GM18508 (cell line): Measurements from ENCODE around the gene AZIN2.
"Not testable (repeated sequence)": the region's sequence is repeated elsewhere in the genome, so short reads cannot be mapped to it uniquely, and the experiment has no call there.

ENCODE experiments used
- ATAC-seq: cut with Tn5 transposase; IDR thresholded peaks from one replicate; pipeline ENCODE4 v1.9.1; 2021; ENCODE audit warnings: moderate number of reproducible peaks; ENCODE audit not compliant: insufficient read depth, unreplicated experiment

The AZIN2 gene

DNA sequence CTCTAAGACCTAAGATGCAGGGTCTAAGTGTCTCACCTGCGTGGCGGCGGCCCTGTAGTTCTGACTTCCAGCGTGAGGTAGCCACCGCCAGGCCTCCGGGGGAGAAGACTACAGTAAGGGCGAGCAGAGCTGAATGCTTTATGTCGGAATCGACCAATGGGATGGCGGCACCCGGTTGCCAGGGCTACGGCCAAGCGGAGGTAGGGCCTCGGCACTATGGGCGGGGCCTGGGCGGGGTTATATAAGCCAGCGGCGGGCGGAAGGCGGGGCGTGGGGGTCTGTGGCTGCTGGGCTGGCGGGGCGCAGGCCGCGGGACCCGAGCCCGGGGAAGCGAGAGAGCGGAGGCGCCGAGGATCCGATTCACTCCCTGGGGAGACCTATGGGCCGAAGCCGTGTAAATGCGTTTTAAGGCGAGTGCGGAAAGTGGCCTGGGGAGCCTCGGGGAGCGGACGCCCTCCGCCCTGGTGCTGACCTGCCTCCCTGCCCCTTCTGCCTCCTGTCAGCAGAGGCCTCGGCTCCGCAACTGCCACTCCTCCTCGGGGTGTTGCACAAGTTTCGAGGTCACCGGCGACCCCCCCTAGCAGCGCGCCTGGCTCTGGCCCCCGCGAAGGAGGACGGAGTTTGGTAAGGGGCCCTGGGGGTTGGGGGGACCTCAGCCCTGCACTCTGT is at the start of gene AZIN2:
TSS of gene AZIN2 (plus strand) at position 269 of the 669 bp plus-strand sequence. CDS start 1,097 bp downstream, outside the sequence.
- peak; percentile 65 for ATAC-seq

DNA sequence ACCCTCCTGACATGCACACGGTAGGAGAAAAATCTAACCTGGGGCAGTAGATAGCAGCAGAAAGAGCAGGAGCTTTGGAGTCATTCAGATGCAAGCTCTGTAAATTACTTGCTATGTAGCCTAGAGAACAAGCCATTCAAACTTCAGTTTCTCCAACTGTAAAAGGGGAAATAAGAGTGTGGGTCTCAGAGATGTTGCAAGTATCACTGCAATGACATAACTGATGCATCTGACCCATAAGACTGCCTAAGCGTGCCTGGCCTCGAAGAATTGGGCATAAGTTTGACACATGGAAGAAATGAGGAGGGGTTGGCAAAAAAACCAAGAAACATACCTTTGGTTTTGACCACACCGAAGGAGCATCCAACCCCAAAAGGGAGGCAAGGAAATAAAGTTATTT is 49.4 kb upstream of the AZIN2 start:
- no peak for ATAC-seq

DNA sequence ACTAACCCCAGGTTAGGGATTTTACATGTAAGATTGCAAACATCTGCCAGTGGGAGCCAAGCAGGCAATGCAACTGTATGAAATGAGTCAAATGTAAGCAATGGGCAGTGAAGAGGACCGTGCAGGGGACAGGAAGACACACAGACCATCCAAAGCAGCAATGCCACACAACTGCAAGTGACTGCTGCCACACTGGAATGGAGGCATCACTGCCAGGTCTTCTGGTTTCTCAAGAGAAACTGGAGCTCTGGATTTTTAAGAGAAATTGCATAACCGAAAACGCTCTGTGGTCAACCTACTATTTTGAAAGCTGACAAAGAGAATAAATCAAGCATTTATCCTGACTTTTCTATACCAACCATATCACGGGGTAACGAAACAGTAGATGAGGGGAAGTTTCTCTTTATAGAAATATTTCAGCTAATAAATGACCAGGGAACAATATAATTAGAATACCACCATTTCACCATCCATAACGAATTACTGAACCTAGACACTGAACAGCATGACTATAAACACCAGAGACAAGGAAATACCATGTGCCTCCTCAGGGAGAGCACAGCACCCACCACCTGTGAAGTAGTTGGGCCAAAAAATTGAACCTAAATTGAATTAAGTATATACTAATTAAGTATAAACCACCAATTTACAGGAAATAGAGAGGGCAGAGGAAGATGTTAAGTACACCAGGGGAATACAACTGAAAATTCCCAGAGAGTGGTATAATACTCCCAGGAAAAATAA is 48.7 kb upstream of the AZIN2 start:
- ATAC-seq: no peak

DNA sequence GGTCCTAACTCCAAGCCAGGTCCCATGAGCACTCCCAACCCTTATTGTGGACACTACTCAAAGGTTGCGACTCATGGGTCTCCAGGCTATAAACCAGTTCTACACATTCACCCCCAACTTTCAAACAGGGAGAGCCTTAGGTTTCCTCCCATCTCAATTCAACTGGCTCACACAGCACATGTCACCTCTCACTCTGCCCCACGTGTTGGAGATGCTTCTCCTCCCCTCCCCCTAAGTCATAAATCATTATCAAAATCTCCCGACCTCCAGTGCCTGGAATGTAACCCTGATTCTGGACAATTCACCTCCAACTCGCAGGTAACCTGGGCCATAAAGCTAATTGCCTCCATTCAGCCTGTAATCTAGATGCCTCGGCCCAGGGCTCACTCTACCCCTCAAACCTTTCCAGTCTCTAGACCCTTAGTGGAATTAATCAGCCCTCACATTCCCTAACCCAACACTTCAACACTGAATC is 44.9 kb upstream of the AZIN2 start:
- no peak for ATAC-seq

DNA sequence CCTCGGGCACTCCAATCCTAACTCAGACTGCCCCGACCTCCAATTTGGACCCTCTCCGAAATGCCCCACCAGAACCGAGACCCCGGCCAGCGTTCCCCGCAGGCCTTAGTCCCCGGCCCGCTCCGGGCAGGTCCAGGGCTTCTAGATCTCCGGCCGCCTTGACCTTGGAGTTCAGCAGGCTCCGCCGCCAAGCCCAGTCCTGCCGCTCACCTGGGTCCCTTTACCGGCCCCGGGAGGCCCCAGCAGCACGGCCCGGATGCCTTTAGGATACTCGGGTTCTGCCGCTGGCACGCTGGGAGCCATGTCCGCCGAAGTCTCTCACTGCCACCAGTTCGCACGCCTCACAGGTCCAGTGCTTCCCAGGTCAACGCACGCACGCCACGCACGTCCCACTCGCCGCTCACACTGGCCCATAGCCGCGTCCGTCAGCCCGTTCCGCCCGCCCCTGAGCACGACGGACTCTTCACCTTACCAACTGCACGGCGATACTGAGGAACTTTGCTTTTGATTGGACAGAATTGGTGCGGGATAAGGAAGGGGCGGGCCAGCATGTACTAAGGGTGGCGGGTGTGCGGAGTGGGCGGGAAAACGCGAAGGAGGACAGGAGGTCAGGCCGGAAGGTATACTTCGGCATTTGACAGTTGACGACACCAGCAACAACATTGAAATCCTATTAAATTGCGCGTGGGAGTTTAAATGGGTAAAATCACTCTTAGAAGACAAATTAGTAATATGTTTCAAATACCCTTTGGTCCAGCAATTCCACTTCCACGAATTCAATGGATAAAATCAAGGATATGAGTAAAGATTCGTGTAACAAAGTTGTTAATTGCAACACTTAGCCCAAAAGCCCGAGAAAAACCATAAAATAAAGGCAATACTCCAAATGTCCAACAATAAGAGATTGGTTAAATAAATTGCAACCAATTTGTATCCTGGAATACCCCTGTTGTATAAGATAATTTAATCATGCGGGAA is 44.1 kb upstream of the AZIN2 start, which contains the start of gene AK2:
TSS of gene AK2 (minus strand) at position 358 of the 978 bp plus-strand sequence. CDS start at position 303, 55 bp downstream.
- peak; percentile 94 for ATAC-seq

DNA sequence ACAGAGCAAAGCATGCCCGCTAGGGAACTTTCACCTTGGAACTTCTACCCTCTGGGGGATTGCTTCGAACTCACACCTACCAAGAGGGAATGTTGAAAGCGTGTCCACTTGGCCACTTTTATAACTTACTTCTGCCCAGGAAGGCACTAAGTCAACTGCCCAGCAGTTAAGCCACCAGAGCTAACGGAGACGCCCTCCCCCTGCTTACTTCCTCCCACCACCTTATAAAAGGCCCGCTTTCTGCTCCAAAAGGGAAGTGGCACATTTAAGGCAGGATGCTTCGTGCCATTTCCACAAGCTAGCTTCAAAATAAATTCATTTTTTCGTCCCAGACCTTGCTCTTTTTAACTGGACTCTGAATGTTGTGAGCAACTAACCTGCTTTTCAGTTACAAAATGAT is 41.1 kb upstream of the AZIN2 start:
- ATAC-seq: no peak

DNA sequence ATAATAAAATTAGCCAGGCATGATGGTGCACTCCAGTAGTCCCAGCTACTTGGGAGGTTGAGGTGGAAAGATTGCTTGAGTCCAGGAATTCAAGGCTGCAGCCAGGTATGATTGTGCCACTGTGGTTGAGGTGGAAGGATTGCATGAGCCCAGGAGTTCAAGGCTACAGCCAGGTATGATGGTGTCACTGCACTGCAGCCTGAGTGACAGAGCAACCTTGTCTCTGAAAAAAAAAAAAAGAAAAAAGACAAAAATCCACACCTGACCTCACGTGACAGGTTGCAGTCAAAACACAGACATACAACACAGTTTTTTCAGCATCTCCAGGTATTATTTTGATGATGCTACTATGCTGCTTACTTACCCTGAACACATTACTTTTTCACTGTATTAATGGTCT is 39.9 kb upstream of the AZIN2 start:
- ATAC-seq: no peak

DNA sequence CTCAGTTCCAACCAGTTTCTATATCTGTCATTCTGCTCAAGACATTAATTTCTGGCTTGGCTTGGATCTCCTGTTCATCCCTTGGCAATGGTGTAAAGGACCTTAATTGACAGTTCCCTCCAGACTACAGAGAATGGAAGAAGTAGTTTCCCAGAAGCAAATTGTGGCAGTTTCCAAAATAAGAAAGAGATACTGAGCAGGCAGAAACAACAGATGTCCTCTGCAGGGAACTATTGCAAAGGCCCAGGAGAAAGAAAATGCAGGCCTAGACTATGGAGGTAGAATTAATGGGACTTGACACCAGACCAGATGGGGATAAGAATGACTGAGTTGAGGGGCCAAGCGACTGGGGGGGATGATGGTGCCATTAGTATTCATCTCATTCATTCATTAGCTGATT is 38.1 kb upstream of the AZIN2 start:
- ATAC-seq: no peak

DNA sequence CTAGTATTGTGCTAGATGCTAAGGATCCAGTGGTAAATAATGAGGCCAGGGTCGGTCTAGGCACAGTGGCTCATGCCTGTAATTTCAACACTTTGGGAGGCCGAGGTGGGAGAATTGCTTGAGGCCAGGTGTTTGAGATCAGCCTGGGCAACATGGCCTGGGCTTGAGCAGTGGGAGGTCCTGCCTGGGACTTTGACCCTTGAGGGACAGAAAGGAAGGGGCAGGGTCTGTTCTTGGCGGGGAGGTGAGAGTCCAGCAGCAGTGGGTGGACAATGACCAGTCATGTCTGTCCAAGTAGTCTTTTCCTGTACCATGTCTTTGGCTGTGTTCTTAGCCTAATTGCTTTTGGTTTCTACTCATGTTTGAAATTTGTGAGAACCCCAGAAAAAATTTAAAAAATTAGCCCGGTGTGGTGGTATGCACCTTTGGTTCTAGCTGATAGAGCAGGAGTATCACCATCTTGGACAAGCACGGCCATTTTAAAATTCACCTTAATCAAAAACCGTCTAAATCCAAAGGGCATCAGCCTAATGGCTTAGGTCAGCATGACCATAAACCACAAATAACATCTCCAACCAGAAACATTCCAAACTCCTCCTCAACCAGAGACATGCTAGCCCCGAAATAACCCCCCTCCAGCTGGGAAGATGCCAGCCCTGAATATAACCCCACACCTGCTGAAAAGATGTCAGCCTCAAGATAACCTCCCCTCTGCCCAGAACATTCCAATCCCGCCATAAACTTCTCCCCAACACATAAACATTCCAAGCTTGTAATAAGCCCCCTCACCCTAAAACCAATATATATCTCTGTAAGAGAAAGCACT is 37.5 kb upstream of the AZIN2 start:
- no peak for ATAC-seq

DNA sequence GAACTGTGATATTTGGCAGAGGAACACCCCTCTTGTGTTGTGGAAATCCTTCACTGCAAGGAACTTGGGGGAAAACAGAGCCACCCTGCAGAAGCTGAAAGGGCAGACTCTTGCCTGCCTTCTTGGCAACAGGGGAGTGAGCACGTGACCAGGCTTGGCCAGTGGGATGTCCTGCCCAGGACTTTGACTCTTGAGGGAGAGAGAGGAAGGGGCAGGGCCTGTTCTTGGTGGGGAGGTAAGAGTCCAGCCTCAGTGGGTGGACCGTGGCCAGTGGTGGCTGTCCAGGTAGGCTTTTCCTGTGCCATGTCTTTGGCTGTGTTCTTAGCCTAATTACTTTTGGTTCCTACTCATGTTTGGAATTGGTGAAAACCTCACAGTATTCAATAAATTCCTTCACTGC is 35.7 kb upstream of the AZIN2 start:
- no peak for ATAC-seq

DNA sequence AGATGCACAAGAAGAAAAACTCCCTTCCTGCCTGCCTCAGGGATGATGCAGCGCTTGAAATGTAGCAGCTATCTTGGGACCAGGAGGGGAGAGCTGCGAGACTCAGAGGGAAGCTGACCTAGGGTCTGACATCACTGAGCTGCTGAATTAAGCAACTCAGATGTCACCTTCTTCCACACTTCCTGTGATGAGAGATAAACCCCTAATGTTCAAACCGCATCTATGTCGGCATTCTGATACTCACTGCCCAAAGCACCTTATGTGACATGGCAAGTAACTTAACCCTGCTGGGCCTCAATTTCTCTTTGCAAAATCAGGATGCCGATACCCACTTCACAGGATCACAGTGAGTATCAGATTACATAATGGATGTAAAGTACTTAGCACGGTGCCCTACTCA is 35.1 kb upstream of the AZIN2 start:
- no peak for ATAC-seq

DNA sequence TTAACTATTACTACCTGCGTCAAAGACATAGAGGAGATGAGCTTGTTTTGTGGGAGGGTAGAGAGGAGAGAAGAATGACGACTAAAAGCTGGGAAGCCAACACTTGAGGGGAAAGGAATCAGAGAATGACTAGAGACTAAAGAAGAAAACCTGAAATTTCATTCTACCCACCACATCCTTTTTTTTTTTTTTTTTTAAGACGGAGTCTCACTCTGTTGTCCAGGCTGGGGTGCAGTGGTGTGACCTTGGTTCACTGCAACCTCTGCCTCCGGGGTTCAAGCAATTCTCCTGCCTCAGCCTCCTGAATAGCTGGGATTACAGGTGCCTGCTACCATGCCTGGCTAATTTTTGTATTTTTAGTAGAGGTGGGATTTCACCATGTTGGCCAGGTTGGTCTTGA is 34.7 kb upstream of the AZIN2 start:
- ATAC-seq: not testable (repeated sequence)

DNA sequence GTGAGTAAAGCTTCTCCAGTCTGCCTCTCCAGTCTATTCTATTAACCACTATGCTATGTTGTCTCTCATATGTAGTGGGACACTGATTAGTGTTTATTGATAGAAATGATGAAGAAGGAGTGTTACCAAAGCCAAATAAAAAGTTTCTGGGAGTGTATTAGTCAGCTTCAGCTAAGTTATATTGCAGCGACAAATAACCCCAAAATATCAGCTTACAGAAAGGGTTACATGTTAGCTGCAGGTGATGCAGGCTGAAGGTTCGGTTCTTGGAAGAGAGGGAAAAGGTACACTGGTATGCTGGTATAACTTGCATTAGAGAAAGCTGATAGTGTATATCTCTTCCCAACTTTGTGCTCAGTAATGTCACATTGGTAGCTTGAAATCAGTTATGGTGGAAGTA is 33.7 kb upstream of the AZIN2 start:
- ATAC-seq: no peak

DNA sequence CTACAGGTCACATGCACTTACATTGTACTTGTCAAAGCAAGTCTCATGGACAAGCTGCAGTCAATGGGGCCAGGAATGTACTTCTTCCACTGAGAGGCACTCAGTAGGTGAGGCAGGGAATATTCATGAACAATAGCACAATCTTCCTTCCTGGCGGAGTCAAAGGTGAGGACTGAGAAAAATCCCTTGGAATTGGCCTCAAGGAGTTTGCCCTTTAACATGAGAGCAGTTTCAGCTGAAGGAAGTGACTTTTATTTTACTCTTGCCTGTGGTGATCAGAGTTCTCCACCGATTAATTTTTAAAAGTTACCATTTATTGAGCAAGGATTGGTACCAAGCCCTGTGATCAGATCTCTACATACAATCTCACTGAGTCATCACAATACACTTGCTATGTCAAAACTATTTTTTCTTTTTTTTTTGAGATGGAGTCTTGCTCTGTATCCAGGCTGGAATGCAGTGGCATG is 33.1 kb upstream of the AZIN2 start:
- ATAC-seq: no peak

DNA sequence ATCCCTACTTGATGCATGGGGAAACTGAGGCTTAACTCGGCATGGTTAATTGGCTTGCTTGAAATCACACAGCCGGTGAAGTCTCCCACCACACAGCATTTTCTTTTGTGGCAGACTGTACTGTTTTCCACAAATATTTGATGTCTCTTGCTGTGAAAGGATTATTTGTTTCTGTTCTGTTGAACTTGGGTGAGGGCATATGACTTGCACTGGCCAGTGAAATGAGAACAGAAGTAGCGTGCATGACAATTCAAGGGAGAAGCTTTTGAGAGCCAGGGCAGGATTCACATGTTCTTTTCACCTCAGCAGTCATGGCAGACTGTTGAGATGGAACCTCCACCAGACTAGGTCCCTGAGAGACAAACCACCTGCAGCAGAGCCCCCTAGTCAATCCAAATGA is 32.5 kb upstream of the AZIN2 start:
- no peak for ATAC-seq

DNA sequence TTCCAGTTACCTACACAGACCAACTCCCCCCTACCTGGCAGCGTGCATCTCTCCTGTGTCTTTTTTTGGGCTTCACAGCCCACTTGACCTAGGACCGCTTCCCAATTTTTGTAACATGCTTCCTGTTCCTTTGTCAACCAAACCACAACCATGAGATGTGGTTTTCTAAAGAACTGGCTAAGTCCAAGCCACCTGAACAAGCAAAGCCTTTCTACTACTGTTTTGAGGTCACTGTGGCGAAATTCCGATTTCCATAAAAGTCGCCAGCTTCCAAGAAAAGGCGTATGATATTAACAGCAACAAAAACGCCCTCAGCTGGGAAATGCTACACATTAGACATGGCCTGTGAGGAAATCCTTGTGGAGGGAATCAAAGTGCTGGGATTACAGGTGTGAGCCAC is 31.6 kb upstream of the AZIN2 start:
- no peak for ATAC-seq

DNA sequence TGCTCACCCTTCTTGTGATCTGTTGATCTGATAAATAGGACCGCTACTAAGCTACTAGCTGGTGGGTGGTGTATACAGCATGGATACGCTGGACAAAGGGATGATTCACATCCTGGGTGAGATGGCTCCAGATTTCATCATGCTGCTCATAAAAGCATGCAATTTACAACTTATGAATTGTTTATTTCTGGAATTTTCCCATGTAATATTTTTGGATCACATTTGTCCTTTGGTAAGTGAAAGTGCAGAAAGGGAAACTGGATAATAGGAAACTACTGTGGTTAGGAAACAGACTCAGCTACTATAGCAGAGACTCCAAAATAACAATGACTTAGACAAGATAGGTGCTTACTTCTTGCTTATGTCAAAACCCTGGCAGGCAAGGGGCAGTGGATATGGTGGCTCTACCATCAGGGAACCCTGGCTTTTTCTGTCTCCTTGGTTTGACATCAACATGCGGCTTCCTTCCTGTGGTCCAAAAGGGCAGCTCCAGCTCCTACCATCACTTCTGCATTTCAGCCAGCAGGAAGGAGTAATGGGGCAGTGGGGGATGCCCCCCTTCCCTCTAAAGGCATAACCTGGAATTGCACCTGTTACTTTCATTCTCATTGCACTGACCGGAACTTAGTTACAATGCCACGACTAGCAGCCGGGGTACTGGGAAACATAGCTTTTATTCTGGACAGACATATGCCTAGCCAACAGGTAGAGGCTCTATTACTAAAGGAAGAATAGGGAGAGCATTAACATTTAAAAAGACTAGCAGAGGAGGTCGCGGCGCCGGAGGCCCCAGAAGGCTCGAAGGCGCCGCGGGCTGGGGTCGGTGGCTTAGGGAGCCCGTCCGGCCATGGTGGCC is 30.5 kb upstream of the AZIN2 start:
- ATAC-seq: no peak

DNA sequence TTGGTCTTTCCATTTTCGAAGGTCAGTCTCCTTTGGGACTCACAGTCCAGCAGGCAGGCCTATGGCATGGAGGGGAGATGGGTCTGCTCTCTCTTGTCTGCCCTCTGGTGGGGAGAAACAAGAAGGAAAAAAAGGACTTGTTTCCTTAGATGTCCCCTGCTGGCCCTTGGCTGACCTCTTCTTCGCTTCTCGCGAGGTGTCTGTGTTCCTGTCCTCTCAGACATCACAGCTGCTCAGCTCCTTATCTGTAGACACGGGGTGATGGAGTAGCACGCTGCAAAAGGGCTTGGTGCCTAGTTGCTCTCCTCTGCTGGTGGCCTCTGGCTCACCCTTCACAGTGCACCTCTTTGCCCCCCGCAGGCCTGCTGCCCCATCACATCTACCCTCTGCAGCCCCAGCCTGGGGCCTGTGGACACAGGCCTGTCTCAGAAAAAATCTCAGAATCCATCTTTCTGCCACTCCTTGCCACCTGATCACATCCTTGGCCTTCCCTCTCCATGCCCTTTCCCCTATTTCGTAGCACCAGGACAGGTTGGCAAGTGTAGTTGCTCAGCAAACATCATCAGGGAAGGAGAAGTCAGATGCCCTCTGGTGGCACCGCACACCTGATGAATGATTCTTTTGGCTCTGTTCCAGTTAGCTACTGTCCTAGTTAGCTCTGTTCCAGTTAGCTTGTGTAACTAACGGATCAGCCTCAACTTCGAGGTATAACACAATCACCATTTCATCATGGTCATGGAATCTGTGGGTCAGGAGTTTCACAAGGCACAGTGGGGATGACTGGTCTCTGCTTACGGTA is 25.5 kb upstream of the AZIN2 start:
- ATAC-seq: no peak
